Muscle layer of colon (tissue), 2 donors: ENCODE measurements around the gene PSMD11.
"Not testable (repeated sequence)": the region's sequence is repeated elsewhere in the genome, so short reads cannot be mapped to it uniquely, and the experiment has no call there.

Source experiments
- H3K27ac ChIP-seq: one replicate; pipeline ENCODE4 v1.7.0; 2013; ENCODE audit warnings: low read depth, mild to moderate bottlenecking, low read length, moderate library complexity
- H3K27me3 ChIP-seq, 2 donors: one replicate each; pipeline ENCODE4 v1.7.0; 2013; ENCODE audit warnings: low read length in 2 of 2, mild to moderate bottlenecking in 2 of 2; ENCODE audit not compliant: insufficient read depth in 2 of 2, control insufficient read depth in 1 of 2
- H3K36me3 ChIP-seq: one replicate; pipeline ENCODE4 v1.7.0; 2013; ENCODE audit warnings: mild to moderate bottlenecking, low read length; ENCODE audit not compliant: insufficient read depth
- H3K4me1 ChIP-seq: one replicate; pipeline ENCODE4 v1.7.0; 2013; ENCODE audit warnings: mild to moderate bottlenecking, low read length; ENCODE audit not compliant: insufficient read depth
- H3K4me3 ChIP-seq, 2 donors: one replicate each; pipeline ENCODE4 v1.7.0; 2013; ENCODE audit warnings: low read length in 2 of 2, low read depth in 1 of 2, mild to moderate bottlenecking in 1 of 2, moderate library complexity in 1 of 2
- H3K9ac ChIP-seq: one replicate; pipeline ENCODE4 v1.7.0; 2013; ENCODE audit warnings: low read length
- H3K9me3 ChIP-seq: one replicate; pipeline ENCODE4 v1.7.0; 2013; ENCODE audit warnings: mild to moderate bottlenecking, low read length
- donor health status: abdominal sarcoma.
- donor health status: Adenocarcinoma of cecum.

Gene PSMD11

GRCh38 chr17:32517982-32518381 lies 73.7 kb downstream of the PSMD11 start:
- Histone ChIP-seq H3K36me3 (no peaks in the 10 kb centered on the region), H3K4me1 (no peaks in the 10 kb centered on the region), H3K27ac (no peak overlapping the region), H3K9me3 (no peaks in the 10 kb centered on the region), H3K4me3 (no peak overlapping the region), H3K27me3 (peaks cover 0 to 6% of the 10 kb centered on the region in 2 donors), H3K9ac (no peak overlapping the region)

GRCh38 chr17:32518646-32519227 lies 74.4 kb downstream of the PSMD11 start:
- Histone ChIP-seq H3K4me3 (peak overlapping the region; percentile 46 to 49), H3K4me1 (no peaks in the 10 kb centered on the region), H3K27ac (no peak overlapping the region), H3K36me3 (no peaks in the 10 kb centered on the region), H3K27me3 (peaks cover 0 to 6% of the 10 kb centered on the region in 2 donors), H3K9me3 (no peaks in the 10 kb centered on the region), H3K9ac (no peak overlapping the region)

GRCh38 chr17:32519228-32520103 lies 75.2 kb downstream of the PSMD11 start:
- Histone ChIP-seq H3K27ac (no peak overlapping the region), H3K27me3 (peaks cover 0 to 6% of the 10 kb centered on the region in 2 donors), H3K4me3 (peak overlapping the region; percentile 46 to 49), H3K9me3 (no peaks in the 10 kb centered on the region), H3K36me3 (no peaks in the 10 kb centered on the region), H3K9ac (no peak overlapping the region), H3K4me1 (no peaks in the 10 kb centered on the region)

GRCh38 chr17:32520104-32520701 lies 75.9 kb downstream of the PSMD11 start:
- Histone ChIP-seq H3K36me3 (no peaks in the 10 kb centered on the region), H3K4me3 (no peak overlapping the region), H3K27ac (no peak overlapping the region), H3K4me1 (no peaks in the 10 kb centered on the region), H3K9me3 (no peaks in the 10 kb centered on the region), H3K9ac (no peak overlapping the region), H3K27me3 (peaks cover 0 to 6% of the 10 kb centered on the region in 2 donors)

- H3K36me3 ChIP-seq, result no peaks in the 10 kb centered on the region
- no peaks in the 10 kb centered on the region for H3K9me3 ChIP-seq
- H3K4me3 ChIP-seq, result no peak overlapping the region
- H3K27me3 ChIP-seq, result peaks cover 0 to 6% of the 10 kb centered on the region in 2 donors
- no peak overlapping the region for H3K27ac ChIP-seq
- no peaks in the 10 kb centered on the region for H3K4me1 ChIP-seq
- no peak overlapping the region for H3K9ac ChIP-seq
Measured at GRCh38 chr17:32520737-32521404, 76.6 kb downstream of the PSMD11 start.

GRCh38 chr17:32523017-32523680 lies 78.8 kb downstream of the PSMD11 start:
- no peaks in the 10 kb centered on the region for H3K9me3 ChIP-seq
- no peaks in the 10 kb centered on the region for H3K36me3 ChIP-seq
- no peak overlapping the region for H3K4me3 ChIP-seq
- H3K9ac ChIP-seq, result no peak overlapping the region
- H3K4me1 ChIP-seq, result no peaks in the 10 kb centered on the region
- peaks cover 0 to 6% of the 10 kb centered on the region in 2 donors for H3K27me3 ChIP-seq
- no peak overlapping the region for H3K27ac ChIP-seq

- H3K27me3 ChIP-seq, result peaks cover 0 to 6% of the 10 kb centered on the region in 2 donors
- H3K4me3 ChIP-seq, result no peak overlapping the region
- H3K9me3 ChIP-seq, result no peaks in the 10 kb centered on the region
- no peak overlapping the region for H3K27ac ChIP-seq
- H3K4me1 ChIP-seq, result no peaks in the 10 kb centered on the region
- no peaks in the 10 kb centered on the region for H3K36me3 ChIP-seq
- H3K9ac ChIP-seq, result no peak overlapping the region
Measured at GRCh38 chr17:32523827-32524552, 79.7 kb downstream of the PSMD11 start.

- not testable (repeated sequence) for H3K9me3 ChIP-seq, H3K27me3 ChIP-seq, H3K4me1 ChIP-seq, H3K9ac ChIP-seq, H3K4me3 ChIP-seq, H3K27ac ChIP-seq, H3K36me3 ChIP-seq
Measured at GRCh38 chr17:32524553-32524880, 80.2 kb downstream of the PSMD11 start.

- H3K4me3 ChIP-seq, result no peak overlapping the region
- H3K36me3 ChIP-seq, result no peaks in the 10 kb centered on the region
- H3K9me3 ChIP-seq, result no peaks in the 10 kb centered on the region
- no peak overlapping the region for H3K9ac ChIP-seq
- H3K27me3 ChIP-seq, result peaks cover 0 to 6% of the 10 kb centered on the region in 2 donors
- H3K27ac ChIP-seq, result no peak overlapping the region
- H3K4me1 ChIP-seq, result no peaks in the 10 kb centered on the region
Measured at GRCh38 chr17:32525122-32525521, 80.8 kb downstream of the PSMD11 start.

- Histone ChIP-seq H3K9ac (no peak overlapping the region), H3K4me3 (no peak overlapping the region), H3K36me3 (no peaks in the 10 kb centered on the region), H3K27me3 (no peaks in the 10 kb centered on the region), H3K27ac (no peak overlapping the region), H3K4me1 (no peaks in the 10 kb centered on the region), H3K9me3 (no peaks in the 10 kb centered on the region)
Measured at GRCh38 chr17:32527146-32527545, 82.8 kb downstream of the PSMD11 start.
